GM21447 (cell line): ENCODE measurements around the gene SAMSN1.
A peak's percentile ranks its signal among the peaks of the same experiment; 100 is the strongest.
"Not testable (repeated sequence)": the region's sequence is repeated elsewhere in the genome, so short reads cannot be mapped to it uniquely, and the experiment has no call there.

ENCODE experiments used
- ATAC-seq: cut with Tn5 transposase; IDR thresholded peaks from one replicate; pipeline ENCODE4 v1.9.1; 2021; ENCODE audit not compliant: unreplicated experiment

Gene SAMSN1

DNA sequence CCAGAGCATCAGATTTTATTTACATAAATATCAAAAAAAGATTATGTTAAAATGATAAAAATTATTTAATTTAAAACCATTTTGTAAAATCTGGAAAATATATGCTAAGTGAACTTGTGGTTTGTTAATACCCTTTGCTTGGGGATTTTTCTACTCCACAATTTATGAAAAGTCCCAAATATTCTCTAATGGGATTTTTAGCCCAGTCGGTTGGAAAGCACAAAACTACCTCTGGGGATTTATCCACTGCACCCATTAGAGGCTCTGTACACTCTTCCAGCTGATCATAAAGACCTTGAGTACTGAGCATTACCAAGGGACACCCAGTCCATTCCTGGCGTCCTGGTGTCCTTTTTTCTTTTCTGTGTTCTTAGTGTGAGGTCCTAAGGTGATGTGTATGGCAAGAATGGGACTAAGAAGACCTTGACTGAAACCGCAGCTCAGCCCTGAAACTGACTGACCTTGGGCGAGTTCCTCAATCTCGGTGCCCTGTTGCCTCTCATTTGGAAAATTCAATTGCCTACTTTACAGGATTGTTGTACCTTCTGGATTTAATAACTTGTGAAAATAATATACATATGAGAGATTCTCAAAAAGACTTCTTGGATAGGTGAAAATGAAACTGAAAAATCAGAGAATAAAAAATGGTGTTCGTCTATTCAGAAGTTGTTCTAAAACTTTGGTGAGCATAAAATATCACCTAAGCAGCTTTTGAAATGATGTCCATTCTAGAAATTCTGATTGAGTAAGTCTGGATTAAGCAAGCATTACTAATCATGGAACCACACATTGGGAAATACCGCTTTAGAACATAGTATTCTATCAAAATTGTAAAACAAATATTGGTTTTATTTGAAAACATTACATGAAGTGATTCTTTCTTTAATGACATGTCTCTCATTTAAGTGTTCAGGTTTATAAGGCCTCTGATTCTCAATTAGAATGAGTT lies 21.5 kb upstream of the SAMSN1 start:
- no peak for ATAC-seq

DNA sequence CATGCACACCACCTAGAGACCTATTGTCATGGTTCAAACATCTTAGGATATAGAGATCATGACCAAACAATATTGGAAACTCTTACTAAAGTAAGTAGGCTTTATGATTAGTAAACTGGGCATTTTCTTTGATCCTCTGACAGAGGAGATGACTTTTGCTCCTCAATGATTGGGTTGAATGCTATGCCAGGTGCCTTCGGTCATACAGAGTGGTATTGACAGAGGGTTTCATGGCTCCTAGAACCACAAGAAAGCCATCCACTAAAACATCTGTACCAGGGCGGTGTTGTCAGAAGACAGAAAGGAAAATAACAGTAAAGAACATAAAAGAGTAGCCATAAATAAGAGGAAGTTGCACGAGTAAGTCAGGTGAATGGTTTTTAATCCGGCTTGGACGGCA lies 20.8 kb upstream of the SAMSN1 start:
- ATAC-seq: no peak

DNA sequence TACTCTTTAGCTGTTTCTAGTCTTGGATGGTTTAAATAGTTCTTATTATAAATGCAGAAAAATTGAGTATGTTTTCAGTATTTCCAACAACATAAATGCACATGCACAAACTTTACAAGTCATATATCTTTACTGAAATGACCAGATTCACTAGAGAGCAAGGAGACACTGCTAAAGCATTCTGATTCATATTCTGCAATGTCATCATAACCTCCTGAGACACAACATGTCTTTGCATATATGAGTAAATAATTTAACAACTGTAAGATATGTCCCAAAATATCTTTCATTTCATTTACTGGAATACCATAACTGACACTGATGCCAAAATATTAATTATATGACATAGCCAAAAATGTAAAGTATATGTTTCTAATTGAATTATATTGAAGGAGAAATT lies 16.8 kb upstream of the SAMSN1 start:
- ATAC-seq: no peak

DNA sequence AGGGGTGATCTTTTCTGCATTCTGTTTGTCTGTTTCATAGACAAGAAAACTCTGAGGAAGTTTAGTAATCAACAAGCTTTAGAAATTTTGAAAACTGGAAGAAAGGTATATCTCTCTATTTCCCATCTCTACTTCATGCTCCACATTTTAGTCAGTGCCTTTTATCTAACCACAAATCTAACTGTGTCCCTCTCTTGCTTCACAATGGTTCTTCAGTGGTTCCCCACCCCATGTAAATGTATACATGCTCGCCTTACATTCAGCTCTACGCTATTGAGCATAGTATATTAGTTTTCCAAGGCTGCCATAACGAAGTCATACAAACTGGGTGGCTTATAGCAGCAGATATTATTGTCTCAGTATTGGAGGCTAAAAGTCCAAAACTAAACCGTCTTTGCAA lies 14.4 kb upstream of the SAMSN1 start:
- ATAC-seq: no peak

DNA sequence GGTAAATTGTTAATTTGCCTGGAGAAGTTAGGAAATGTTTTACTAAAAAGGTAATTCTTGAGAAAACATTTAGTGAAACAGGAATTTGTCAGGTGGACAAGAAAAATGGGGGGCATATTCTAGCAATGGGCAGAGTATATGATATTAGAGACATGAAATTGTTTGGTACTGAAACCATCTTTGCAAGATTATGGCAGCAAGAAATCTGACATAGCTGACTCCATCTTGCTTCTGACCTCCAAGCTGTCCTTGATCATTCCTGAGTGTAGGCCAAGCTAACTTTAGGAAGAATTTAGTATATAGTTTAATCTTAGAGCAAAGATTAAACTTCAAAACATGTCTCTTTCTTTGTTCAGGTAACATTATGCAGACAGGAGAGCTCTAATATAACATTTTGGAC lies 14.0 kb upstream of the SAMSN1 start:
- ATAC-seq: no peak

DNA sequence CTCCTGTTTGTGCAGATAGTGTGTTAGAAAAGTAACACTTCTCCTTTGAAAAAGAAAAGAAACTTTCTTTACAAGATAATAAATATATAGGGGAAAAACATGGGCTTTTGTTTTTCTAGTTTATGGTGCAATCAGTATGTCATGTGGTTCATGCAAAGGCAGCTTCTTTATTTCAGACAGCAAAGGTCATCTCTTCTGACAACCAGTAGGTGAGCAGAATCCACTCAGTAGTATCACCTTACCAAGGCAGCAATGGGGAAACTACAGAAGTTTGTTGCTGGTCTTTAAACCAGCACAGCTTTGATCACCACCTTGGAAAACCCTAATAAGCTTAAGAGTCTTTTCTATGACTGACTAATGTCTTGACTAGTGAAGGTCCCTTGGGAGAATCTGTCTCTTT lies 13.0 kb upstream of the SAMSN1 start:
- no peak for ATAC-seq

DNA sequence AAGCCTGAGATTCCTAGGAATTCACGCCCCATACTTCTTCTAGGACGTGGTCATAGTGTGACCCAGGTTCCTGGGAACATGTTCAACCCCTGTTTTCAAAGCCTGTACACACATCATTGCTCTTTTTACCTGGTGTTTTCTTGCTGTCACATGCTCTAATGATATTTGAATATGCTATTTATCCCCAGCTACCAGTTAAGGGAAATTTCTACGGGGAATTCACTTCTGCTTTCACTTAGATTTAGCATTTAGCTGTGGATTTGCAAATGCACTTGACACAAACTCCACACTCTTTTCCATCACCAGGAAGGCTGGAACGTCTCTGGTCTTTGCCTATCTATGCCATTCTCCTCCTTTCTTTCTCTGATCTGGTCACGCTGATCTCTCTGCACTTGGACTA lies 11.3 kb upstream of the SAMSN1 start:
- peak; percentile 55 for ATAC-seq

DNA sequence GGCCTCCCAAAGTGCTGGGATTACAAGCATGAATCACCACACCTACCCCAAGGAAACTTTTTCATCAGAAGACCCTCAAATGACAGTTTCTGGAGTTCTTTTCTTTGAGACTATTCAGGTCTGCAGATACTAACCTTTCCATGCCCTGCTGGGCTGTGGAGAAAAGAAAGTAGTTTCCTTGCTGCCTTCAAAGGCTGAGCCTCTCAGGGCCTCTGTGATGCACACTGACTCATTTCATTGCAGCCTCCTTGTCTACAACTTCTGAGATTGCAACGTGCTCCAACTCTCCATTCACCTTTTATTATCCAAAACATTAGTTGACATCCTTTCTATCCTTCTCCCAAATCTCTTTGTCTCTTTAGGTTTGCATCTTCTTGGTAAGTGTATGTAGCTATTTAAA lies 8.8 kb upstream of the SAMSN1 start:
- no peak for ATAC-seq

DNA sequence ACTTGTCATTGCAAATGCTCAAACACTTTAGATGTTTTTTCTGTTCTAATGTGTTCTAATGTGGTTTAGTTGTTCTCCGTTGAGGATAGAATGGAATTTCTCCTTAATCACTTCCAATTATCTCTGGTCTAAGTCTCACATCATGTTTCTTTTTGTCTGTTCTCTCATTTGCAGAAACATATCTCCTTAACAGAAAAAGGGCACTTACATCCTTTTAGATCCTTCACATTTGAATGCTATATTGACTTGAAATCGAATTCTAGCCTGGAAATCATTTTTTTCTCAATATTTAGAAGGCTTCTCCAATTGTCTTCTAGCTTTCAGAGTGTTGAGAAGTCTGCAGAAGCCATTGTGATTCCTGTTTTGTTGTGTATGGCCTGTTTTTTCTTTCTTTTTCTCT lies 7.3 kb upstream of the SAMSN1 start:
- no peak for ATAC-seq

DNA sequence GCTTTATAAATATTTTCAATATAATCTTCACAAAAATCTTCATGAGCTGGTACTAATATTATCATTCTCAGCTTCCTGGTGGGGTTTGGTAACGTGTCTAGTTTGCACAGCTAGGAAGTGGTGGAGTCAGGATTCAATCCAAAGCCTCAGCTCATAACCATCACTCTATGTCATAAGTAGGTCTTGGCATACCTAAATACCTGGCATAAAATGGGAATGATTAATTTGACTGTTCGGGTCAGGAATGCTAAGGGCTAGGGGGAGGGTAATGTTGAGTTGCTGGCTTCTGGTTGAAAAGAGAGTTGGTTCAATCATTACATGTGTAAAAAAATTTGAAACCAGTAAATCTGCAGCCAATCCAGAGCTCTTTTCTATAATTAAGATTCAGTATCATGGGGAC lies 5.6 kb upstream of the SAMSN1 start:
- no peak for ATAC-seq

DNA sequence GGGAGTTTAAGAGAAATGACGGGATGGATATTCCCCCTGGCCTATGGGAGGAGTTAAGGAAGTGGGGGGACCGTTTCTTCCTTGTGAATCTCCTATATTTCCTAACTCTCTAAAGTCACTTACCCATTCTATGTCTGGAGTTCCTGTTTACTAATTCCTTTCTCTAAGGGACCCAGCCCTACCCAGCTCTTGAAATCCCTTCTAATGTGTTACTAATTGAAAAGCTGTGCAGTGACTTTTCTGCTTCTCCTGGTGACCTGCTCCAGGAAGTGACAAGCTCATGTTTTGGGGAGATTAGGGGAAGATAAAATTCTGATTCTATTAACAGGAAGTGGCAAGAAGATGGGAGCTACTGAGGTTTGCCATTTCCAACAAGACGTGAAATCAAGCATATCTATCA lies 4.0 kb upstream of the SAMSN1 start:
- no peak for ATAC-seq

DNA sequence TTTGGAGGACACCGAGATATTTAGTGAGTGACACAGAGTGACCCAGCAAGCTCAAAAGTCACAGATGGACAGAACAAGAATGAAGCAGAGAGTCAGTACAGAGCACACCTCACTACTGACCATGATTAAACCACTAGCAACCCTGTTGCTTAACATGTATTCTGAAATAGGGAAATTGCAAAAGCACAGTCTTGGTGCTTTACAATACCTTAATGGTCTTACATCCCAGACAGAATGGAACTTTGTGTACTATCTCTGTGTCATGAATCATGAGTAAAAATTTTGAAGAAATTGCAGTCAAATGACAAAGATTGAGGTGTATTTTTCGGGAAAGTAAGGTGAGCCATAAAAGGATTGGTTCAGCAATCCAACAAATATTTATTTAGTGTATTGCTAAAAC lies 2.7 kb upstream of the SAMSN1 start:
- no peak for ATAC-seq

DNA sequence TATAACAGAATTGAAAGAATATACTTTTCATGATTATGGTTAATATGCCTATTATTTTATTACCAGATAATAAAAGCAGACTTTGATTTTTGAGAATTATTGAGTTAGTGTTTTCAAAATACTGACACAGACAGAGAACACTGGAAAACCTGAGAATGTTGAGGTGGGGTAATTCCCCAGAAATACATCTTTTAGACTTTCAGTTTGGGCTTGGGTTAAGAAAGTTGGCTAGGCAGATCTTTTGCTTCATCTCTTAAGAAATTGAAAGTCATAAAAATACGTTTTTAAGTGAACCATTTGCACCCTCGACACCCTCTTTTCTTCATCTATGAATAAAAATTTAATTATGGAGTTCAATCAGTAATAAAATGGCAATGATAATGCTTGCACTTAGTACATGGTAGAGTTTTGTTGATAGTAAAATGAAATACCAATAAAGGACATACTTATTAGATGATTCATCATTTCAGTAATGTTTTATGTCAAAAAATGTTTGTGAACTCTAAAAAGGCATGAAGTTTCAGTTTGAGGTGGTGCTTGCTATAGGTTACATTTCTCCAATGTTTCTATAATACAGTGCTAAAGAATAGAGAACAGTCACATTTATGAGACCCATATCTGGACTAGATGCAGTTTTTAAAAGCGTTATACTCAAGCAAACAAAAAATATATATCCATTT lies 1.9 kb upstream of the SAMSN1 start:
- ATAC-seq: peak; percentile 44

DNA sequence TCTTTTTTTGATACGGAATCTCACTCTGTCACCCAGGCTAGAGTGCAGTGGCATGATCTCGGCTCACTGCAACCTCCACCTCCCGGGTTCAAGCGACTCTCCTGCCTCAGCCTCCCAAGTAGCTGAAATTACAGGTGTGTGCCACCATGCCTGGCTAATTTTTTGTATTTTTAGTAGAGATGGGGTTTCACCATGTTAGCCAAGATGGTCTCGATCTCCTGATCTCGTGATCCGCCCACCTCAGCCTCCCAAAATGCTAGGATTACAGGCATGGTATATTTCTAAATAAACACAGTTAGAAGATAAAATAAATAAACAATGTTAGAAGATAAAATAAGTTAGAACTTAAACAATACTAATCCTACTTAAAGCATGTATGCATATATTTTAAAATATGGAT lies 604 bp upstream of the SAMSN1 start:
- ATAC-seq: not testable (repeated sequence)

DNA sequence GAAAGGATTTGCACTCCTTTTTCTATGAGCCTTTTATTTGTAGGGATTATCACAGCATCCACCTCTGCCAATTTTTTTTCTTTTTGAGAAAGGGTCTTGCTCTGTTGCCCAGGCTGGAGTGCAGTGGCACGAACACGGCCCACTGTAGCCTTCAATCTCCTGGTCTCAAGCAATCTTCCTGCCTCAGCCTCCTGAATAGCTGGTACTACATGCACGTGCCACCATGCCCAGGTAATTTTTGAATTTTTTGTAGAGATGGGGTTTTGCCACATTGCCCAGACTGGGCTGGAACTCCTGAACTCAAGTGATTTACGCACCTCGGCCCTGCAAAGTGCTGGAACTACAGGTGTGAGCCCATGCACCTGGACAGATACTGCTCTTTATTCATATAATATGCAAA lies 2.1 kb downstream of the SAMSN1 start:
- ATAC-seq: no peak

DNA sequence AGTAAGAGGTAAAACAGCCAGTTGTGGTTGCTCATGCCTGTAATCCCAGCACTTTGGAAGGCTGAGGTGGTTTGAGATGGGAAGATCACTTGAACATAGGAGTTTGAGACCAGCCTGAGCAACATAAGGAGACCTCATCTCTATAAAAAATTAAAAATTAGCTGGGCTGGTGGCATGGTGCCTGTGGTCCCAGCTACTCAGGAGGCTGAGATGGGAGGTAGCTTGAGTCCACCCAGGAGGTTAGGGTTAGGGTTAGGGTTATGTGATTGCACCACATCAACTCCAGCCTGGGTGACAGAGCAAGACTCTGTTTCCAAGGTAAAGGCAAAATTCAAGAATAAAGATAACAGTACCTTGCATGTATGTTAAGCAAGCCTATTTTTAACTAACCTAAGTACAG lies 3.5 kb downstream of the SAMSN1 start:
- ATAC-seq: no peak

DNA sequence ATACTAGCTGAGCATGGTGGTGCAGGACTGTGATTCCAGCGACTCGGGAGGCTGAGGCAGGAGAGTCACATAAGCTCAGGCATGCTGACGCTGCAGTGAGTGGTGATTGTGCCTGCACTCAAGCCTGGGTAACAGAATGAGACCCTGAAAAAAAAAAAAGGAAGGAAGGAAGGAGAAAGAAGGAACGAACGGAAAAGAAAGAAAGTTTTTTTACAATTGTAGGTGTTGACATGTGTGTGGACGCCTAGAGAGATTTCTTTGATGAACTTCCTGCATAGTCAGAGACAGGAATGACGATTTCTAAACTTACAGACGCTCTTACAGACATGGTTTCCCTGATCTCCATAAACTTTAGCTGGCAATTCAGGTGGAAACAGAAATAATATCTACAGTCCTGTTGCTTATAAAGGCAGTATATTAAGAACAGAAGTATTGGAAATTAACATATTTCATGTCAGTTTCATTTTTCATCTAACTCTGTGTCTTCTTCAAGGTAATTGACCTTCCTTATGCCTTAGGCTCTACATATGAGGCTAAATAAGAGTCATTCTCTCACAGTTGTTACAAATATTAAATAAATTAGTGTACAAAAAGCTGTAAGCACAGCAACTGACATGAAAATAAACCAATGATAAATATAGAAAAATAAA lies 4.1 kb downstream of the SAMSN1 start:
- no peak for ATAC-seq

DNA sequence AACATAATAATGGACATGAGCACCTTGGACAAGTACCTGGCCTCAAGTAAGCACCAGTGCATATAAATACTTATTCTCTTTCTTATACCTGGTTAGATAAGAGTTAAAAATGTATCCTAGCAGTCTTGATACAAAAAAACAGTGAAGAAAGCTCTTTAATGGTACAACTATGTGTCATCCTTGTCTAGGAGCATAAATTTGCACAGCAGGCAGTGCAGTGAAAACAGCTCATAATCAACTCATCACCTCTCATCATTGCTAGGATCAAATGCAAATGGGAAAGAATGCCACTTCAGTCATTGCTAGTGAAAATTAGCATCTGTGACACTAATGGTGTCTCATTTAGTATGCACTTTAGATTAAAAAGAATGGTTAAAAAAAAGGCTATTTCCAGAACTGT lies 7.6 kb downstream of the SAMSN1 start:
- no peak for ATAC-seq

DNA sequence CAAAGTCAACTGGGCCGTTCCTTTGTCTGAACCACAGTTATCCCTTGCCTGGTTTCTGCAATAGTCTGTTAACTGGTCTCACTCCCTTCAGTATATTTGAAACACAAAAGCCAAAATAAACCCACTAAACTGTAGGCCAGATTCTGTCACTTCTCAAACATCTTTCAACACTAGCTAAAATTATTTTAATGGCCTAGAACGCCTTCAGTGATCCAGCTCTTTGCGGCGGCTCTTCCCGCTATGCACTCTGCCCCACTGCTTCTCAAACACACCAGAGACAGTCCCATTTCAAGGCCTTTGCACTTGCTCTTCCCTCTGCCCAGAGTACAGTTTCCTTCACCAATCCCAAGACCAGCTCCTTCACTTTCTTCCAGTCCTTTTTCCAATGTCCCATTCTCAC lies 9.2 kb downstream of the SAMSN1 start:
- ATAC-seq: no peak

DNA sequence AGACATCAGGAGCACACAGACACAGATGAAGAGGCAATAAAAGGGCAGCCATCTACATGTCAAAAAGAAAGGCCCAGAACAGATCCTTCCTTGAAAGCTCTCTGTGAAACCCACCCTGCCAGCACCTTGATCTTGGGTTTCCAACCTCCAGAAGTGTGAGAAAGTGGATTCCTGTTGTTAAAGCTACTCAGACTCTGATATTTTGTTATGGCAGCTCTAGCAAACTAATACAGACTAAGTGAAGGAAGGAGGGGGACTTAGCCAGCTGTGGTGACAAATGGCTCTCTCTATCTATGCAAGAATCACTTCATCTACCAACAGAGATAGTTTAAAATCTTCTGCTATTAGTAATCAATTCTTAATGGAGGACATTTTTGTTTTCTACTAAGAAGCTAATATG lies 10.4 kb downstream of the SAMSN1 start:
- ATAC-seq: no peak

DNA sequence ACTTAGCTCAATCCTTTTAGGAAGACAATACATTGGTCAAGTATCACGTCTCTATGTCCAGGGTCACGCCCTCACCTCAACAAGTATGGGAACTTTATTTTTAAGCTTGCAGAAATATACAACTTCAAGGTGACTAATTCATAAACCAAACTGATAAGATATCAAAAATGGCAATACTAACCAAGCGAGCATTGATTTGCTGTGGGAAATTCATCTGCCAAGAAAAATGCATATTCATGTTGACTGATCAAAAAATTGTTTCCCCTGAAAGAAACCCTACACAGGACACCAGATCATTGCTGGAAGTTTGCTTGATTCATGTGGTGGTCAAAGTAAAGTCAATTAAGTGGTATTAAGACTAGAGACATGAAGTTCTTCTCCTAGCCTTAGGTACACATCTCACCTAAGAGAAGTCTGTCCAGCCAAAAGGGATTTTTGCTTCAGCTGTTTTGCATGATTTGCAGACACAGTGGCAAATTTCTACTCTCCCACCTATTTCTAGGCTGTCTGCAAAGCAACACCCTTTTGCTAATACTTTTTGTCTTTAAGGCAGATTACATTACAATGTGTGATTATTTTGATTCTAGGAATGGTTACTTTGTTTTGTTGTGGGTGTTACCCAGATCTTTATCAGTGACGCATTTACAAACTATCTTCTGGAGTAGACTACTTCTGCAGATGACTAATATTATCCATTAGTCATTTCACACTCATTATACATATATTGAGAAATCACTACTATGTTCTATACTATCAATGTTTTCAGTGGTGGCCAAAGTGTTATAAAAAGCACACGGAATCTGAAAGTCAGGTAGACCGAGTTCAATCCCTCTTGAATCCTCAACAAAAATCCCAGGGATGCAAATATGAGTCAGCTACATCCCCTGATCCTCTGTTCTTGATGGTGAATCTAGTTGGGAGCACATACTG lies 12.4 kb downstream of the SAMSN1 start:
- ATAC-seq: peak; percentile 74
